Astrocyte of the hippocampus (primary cell): ENCODE measurements around the gene DOK4.
"Not testable (repeated sequence)": the region's sequence is repeated elsewhere in the genome, so short reads cannot be mapped to it uniquely, and the experiment has no call there.

Experiments used
- DNase-seq: peaks from one replicate; pipeline ENCODE4 v3.0.0; 2011; ENCODE audit warnings: low read depth, low spot score

Gene DOK4

GRCh38 chr16:57447186-57447962 is 38.9 kb downstream of the DOK4 start, which contains the start of the genes CIAPIN1 and COQ9:
TSS of gene CIAPIN1 (minus strand) at chr16:57447385. CDS start at chr16:57440928, 6,457 bp downstream.
TSS of gene COQ9 (plus strand) at chr16:57447479. CDS start at chr16:57447506, 27 bp downstream.
- DNase-seq = peak; percentile 98

GRCh38 chr16:57446531-57447185 is 39.6 kb downstream of the DOK4 start:
- DNase-seq = peak; percentile 57

GRCh38 chr16:57445510-57445909 is 40.8 kb downstream of the DOK4 start:
- no peak for DNase-seq

GRCh38 chr16:57444711-57445110 is 41.6 kb downstream of the DOK4 start:
- peak; percentile 32 for DNase-seq

GRCh38 chr16:57440551-57440950 is 45.7 kb downstream of the DOK4 start:
- DNase-seq = not testable (repeated sequence)

- not testable (repeated sequence) for DNase-seq
These were observed 46.3 kb downstream of the DOK4 start for GRCh38 chr16:57439947-57440346.

- no peak for DNase-seq
These were observed 50.5 kb downstream of the DOK4 start for GRCh38 chr16:57435838-57436237.

GRCh38 chr16:57434003-57434402 is 52.3 kb downstream of the DOK4 start:
- DNase-seq = no peak

- no peak for DNase-seq
These were observed 53.3 kb downstream of the DOK4 start for GRCh38 chr16:57432989-57433388.

GRCh38 chr16:57432505-57432904 is 53.8 kb downstream of the DOK4 start:
- no peak for DNase-seq

GRCh38 chr16:57430955-57431354 is 55.3 kb downstream of the DOK4 start:
- DNase-seq = no peak

GRCh38 chr16:57427824-57428223 is 58.5 kb downstream of the DOK4 start:
- DNase-seq = no peak

GRCh38 chr16:57427307-57427706 is 59.0 kb downstream of the DOK4 start:
- no peak for DNase-seq

- DNase-seq = no peak
These were observed 59.9 kb downstream of the DOK4 start for GRCh38 chr16:57426356-57426755.

- peak; percentile 13 for DNase-seq
These were observed 61.7 kb downstream of the DOK4 start for GRCh38 chr16:57424583-57424982.

GRCh38 chr16:57423152-57423551 is 63.1 kb downstream of the DOK4 start:
- no peak for DNase-seq

- peak; percentile 61 for DNase-seq
These were observed 64.0 kb downstream of the DOK4 start for GRCh38 chr16:57422026-57422944.
